ENCODE data around the gene ZNF785.
"Not testable (repeated sequence)": the region's sequence is repeated elsewhere in the genome, so short reads cannot be mapped to it uniquely, and the experiment has no call there.

ZNF785 gene

GRCh38 chr16:30601966-30602365 is 16.5 kb upstream of the ZNF785 start:
- no peak for DNase-seq

GRCh38 chr16:30600929-30601328 is 15.4 kb upstream of the ZNF785 start:
- DNase-seq: no peak

- no peak for DNase-seq
Measured at GRCh38 chr16:30600215-30600614, 14.7 kb upstream of the ZNF785 start.

GRCh38 chr16:30592871-30593270 is 7.4 kb upstream of the ZNF785 start:
- DNase-seq: no peak

- DNase-seq: not testable (repeated sequence)
Measured at GRCh38 chr16:30590869-30591268, 5.4 kb upstream of the ZNF785 start.

- not testable (repeated sequence) for DNase-seq
Measured at GRCh38 chr16:30589582-30589981, 4.1 kb upstream of the ZNF785 start.

GRCh38 chr16:30588651-30589050 is 3.2 kb upstream of the ZNF785 start:
- DNase-seq: no peak

GRCh38 chr16:30585022-30585399 is 486 bp downstream of the ZNF785 start:
- DNase-seq: peak; percentile 60

- DNase-seq: no peak
Measured at GRCh38 chr16:30582611-30583340, 2.7 kb downstream of the ZNF785 start.

- DNase-seq: no peak
Measured at GRCh38 chr16:30581457-30581856, 4.0 kb downstream of the ZNF785 start.

- no peak for DNase-seq
Measured at GRCh38 chr16:30574678-30575077, 10.8 kb downstream of the ZNF785 start.

- peak; percentile 97 for DNase-seq
Measured at GRCh38 chr16:30571445-30572322, 13.8 kb downstream of the ZNF785 start, which contains the start of gene ZNF688. Gene ZNF688 (minus strand): TSS chr16:30571714. CDS start chr16:30571629, 85 bp downstream.

- peak; percentile 48 for DNase-seq
Measured at GRCh38 chr16:30570636-30571444, 14.7 kb downstream of the ZNF785 start.

GRCh38 chr16:30569746-30570635 is 15.5 kb downstream of the ZNF785 start:
- no peak for DNase-seq

GRCh38 chr16:30569281-30569680 is 16.2 kb downstream of the ZNF785 start:
- no peak for DNase-seq

GRCh38 chr16:30567991-30568638 is 17.4 kb downstream of the ZNF785 start:
- no peak for DNase-seq

- DNase-seq: no peak
Measured at GRCh38 chr16:30567160-30567990, 18.1 kb downstream of the ZNF785 start.

GRCh38 chr16:30566531-30566930 is 19.0 kb downstream of the ZNF785 start:
- DNase-seq: no peak

GRCh38 chr16:30565984-30566383 is 19.5 kb downstream of the ZNF785 start:
- no peak for DNase-seq

- peak; percentile 93 for DNase-seq
Measured at GRCh38 chr16:30565526-30565925, 20.0 kb downstream of the ZNF785 start.

GRCh38 chr16:30562021-30562420 is 23.5 kb downstream of the ZNF785 start:
- no peak for DNase-seq
